Coronary artery (tissue), 2 donors: ENCODE measurements around the gene SLC12A7.

Source experiments
- DNase-seq: peaks from one replicate; pipeline ENCODE4 v3.0.0-alpha.2; 2017; ENCODE audit warnings: low spot score
- H3K27ac ChIP-seq, 2 donors: fragments of 200-600 bp; sonication (generic); one replicate each; pipeline ENCODE4 v1.5.1; 2016 to 2019
- H3K4me3 ChIP-seq: fragments of 200-600 bp; sonication (generic); 2 replicates; pipeline ENCODE4 v1.5.1; 2016; ENCODE audit warnings: mild to moderate bottlenecking, moderate library complexity
- CTCF ChIP-seq: fragments of 200-600 bp; sonication (generic); IDR thresholded peaks from one replicate; pipeline ENCODE4 v1.5.1; 2019; ENCODE audit warnings: antibody characterized with exemption

Gene SLC12A7

GRCh38 chr5:1079961-1080360 lies 31.9 kb downstream of the SLC12A7 start:
- no peak overlapping the region for H3K4me3 ChIP-seq
- no peak overlapping the region for H3K27ac ChIP-seq
- no peak for TF ChIP-seq CTCF
- DNase-seq: no peak

DNA sequence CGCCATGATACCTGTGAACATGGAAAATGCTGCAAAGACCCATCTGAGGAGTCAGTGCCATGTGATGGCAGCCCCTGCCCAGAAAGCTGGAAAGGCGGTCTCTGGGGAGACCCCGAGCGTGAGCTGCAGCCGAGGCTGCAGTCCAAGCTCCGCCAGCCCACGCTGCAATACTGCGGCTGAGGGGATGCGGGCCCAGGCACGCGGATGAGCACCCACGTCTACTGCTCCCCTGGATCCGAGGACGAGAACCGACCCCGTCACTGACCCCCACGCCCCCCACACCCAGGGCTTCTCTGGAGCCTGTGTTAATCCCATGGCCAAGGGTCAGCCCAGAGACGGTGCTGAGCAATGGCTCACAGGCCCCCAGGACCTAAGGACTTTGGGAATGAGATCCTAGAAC lies 32.4 kb downstream of the SLC12A7 start:
- Histone ChIP-seq H3K27ac (no peak overlapping the region), H3K4me3 (no peak overlapping the region)
- no peak for DNase-seq
- TF ChIP-seq CTCF: no peak

- TF ChIP-seq CTCF: no peak
- DNase-seq: no peak
- Histone ChIP-seq H3K27ac (no peak overlapping the region), H3K4me3 (no peak overlapping the region)
Measured at GRCh38 chr5:1078851-1079250, 33.0 kb downstream of the SLC12A7 start.

DNA sequence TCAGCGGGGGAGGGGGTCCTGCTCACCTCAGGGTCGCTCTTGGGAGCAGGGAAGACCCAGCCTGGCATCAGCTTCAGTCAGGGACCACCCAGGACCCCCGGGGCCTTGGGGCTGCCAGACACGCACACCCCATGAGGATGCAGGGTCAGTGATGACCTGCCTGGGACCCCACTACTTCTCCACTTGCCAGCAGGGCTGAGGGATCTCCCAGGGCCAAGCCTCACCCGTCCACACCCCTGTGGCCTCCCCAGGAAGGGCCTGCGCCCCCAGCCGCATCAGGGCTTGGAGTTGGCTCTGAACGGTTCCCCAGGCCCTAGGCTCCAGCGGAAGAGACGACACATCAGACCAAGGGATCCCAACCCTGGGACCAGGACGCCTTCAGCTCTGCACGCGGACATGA lies 33.7 kb downstream of the SLC12A7 start:
- no peak for TF ChIP-seq CTCF
- Histone ChIP-seq H3K4me3 (no peak overlapping the region), H3K27ac (no peak overlapping the region)
- no peak for DNase-seq

DNA sequence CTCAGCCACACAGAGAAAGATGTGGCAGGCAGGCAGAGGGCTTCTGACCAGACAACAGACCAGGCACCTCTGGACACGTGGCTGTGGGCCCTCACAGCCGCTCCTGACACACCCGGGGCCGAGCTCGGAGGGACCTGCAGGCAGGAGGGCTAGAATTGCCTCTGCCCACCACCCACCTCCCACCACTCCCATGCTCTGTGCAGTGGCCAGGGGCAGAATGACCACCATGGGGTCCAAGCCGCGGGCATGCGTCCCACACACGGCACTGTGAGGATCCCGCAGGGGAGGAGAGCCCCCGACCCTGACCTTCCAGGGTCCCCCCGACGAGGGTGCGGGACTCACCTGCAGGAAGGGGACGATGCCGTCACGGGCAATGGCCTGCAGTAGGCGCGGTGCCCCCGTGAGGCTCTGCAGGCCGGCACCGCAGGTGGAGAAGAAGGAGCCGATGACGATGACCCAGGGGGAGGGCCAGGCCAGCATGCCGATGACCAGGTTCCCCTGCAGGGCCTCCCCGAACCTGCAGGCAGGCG lies 34.3 kb downstream of the SLC12A7 start:
- no peak for TF ChIP-seq CTCF
- Histone ChIP-seq H3K4me3 (no peak overlapping the region), H3K27ac (no peak overlapping the region)
- no peak for DNase-seq

GRCh38 chr5:1077026-1077425 lies 34.8 kb downstream of the SLC12A7 start:
- Histone ChIP-seq H3K27ac (no peak overlapping the region), H3K4me3 (no peak overlapping the region)
- no peak for TF ChIP-seq CTCF
- no peak for DNase-seq

- no peak for TF ChIP-seq CTCF
- DNase-seq: no peak
- H3K4me3 ChIP-seq: no peak overlapping the region
Measured at GRCh38 chr5:1076406-1076805, 35.5 kb downstream of the SLC12A7 start.

More at GRCh38 chr5:1076406-1076805, 35.5 kb downstream of the SLC12A7 start:
- no peak overlapping the region for H3K27ac ChIP-seq
